DMS 273 (cell line): ENCODE results near the gene SRP14.
"Not testable (repeated sequence)": the region's sequence is repeated elsewhere in the genome, so short reads cannot be mapped to it uniquely, and the experiment has no call there.

Experiments used
- DNase-seq: peaks from one replicate; lab custom pipeline; 2025; ENCODE audit not compliant: unreplicated experiment; lab: John Stamatoyannopoulos, UW

The SRP14 gene

GRCh38 chr15:40051616-40052415 is 12.8 kb upstream of the SRP14 start:
- no peak for DNase-seq

- no peak for DNase-seq
Measured at GRCh38 chr15:40050788-40051470, 11.9 kb upstream of the SRP14 start.

GRCh38 chr15:40048926-40049475 is 10.0 kb upstream of the SRP14 start:
- no peak for DNase-seq

GRCh38 chr15:40048211-40048792 is 9.3 kb upstream of the SRP14 start:
- DNase-seq: no peak

- DNase-seq: no peak
Measured at GRCh38 chr15:40047415-40048210, 8.6 kb upstream of the SRP14 start.

- DNase-seq: no peak
Measured at GRCh38 chr15:40046721-40047414, 7.9 kb upstream of the SRP14 start.

- no peak for DNase-seq
Measured at GRCh38 chr15:40045572-40046217, 6.7 kb upstream of the SRP14 start.

GRCh38 chr15:40044717-40045571 is 6.0 kb upstream of the SRP14 start:
- peak; percentile 84 for DNase-seq

GRCh38 chr15:40043927-40044716 is 5.1 kb upstream of the SRP14 start:
- no peak for DNase-seq

- no peak for DNase-seq
Measured at GRCh38 chr15:40042791-40043320, 3.9 kb upstream of the SRP14 start.

GRCh38 chr15:40040770-40041169 is 1.8 kb upstream of the SRP14 start:
- no peak for DNase-seq

- DNase-seq: no peak
Measured at GRCh38 chr15:40040293-40040635, 1.3 kb upstream of the SRP14 start.

GRCh38 chr15:40038275-40038637 is 725 bp downstream of the SRP14 start:
- DNase-seq: peak; percentile 47

GRCh38 chr15:40037721-40038120 is 1.3 kb downstream of the SRP14 start:
- DNase-seq: no peak

- not testable (repeated sequence) for DNase-seq
Measured at GRCh38 chr15:40035182-40035581, 3.8 kb downstream of the SRP14 start.

- no peak for DNase-seq
Measured at GRCh38 chr15:40034186-40034946, 4.6 kb downstream of the SRP14 start.

- DNase-seq: no peak
Measured at GRCh38 chr15:40032125-40032839, 6.7 kb downstream of the SRP14 start.
